ENCODE results near the gene TCF7L1.
"Not testable (repeated sequence)": the region's sequence is repeated elsewhere in the genome, so short reads cannot be mapped to it uniquely, and the experiment has no call there.

Gene TCF7L1

GRCh38 chr2:85185431-85185940, 52.3 kb downstream of the TCF7L1 start:
- FAIRE-seq, result no peak

DNA sequence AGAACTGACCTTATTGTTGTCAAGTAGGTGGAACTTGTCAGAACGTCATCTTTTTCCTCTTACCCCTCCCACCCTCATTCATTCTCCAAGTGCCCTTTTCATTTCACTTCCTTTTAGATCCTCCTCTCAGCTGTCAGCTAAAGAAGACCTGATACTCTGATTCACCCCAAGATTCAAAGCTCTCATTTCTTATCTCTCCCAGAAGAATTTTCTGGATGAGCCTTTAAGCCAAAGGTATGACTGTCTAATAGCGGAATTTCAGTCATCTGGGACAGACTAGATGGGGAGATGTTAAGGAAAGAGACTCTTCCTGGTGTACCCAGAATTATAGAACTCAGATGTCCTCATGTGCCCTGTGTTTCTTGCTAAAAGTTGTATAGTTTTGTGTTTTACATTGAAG, 53.9 kb downstream of the TCF7L1 start:
- no peak for FAIRE-seq

- FAIRE-seq, result no peak
These were observed 55.7 kb downstream of the TCF7L1 start for GRCh38 chr2:85188852-85189251.

DNA sequence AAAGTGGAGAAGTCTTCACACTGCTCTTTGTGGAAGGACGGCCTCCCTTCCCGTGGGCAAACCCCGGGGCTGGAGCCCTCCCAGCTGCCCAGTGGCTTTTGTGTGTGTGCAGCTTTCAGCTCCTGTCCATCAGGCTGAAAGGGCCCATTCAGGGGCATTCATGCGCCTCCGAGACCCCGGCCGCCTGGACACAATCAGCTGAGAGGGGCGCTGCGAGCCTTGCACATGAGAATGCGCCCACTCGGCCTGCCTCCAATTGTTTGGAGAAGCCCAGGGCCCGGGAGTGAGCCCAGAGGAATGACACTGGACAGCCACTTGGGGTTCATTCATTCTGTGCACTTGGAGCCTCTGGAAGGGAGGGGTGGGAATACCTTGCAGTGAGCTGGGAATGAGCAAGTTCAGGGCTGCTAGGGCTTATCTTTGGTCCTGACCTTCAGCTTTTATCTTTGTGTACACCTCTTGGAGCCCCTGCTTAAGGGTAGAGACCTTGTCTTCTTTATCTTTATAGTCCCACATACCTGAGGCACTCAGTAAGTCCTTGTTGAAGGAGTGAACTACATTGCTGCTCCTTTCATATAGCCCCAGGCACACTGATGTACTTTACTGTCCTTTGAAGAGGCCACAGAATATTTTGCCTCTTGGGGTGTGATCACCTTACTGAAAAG, 56.5 kb downstream of the TCF7L1 start:
- FAIRE-seq, result no peak

GRCh38 chr2:85191157-85191556, 58.0 kb downstream of the TCF7L1 start:
- FAIRE-seq, result no peak

GRCh38 chr2:85194780-85195480, 61.7 kb downstream of the TCF7L1 start:
- FAIRE-seq, result no peak

- no peak for FAIRE-seq
These were observed 62.8 kb downstream of the TCF7L1 start for GRCh38 chr2:85195956-85196355.

DNA sequence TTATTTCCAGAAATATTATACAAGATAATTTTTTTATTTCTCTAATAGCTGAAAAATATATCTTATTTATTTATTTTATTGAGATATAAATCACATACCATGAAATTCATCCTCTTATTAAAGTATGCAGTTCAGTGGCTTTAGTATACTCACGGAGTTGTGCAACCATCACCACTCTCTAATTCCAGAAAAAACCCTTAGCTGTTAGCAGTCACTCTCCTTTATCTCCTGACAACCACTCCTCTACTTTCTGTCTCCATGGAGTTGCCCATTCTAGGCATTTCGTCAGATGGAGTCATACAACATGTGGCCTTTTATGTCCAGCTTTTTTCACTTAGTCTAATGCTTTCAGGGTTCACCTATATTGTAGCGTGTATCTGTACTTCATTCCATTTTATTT, 66.5 kb downstream of the TCF7L1 start:
- no peak for FAIRE-seq

DNA sequence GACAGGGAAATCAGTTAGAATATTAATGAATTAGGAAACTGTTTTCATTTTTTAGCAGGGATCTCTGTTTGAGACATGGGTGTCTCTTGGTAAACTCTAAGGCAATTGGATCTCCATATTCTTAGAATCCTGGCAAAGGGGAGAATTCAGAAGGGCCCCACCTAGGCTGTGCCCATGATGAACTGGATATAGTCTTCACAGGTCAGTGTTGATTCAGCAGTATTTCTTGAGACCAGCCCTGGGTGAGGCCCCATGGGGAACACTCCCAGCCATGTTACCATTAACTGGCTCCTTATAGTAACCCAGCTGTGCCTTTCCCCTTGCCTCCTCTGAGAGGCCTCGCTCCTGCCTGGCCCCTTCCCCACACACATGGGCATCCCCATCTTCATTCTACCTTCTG, 76.7 kb downstream of the TCF7L1 start:
- FAIRE-seq, result no peak

- no peak for FAIRE-seq
These were observed 77.3 kb downstream of the TCF7L1 start for GRCh38 chr2:85210511-85210910.

GRCh38 chr2:85211606-85212005, 78.4 kb downstream of the TCF7L1 start:
- not testable (repeated sequence) for FAIRE-seq

DNA sequence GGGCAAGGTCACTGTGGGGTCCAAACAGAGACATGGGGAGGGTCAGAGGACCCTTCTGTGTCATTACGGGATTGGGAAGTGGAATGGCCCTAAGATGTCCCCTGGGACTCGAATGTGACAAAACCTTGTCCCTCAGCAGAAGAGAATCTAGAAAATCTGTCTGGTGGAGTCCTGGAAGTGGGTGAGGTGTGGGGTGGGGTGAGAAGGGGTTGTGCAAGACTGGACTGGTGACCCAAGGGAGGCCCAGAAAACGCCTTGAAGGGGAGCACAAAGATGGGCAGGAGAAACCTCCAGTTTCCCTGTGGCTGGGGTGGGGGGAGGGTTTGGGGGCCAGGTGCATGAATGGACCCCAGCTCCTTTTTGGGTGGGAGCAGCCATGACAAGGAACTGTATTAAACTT, 79.6 kb downstream of the TCF7L1 start:
- no peak for FAIRE-seq

- FAIRE-seq, result no peak
These were observed 80.2 kb downstream of the TCF7L1 start for GRCh38 chr2:85213404-85213803.

DNA sequence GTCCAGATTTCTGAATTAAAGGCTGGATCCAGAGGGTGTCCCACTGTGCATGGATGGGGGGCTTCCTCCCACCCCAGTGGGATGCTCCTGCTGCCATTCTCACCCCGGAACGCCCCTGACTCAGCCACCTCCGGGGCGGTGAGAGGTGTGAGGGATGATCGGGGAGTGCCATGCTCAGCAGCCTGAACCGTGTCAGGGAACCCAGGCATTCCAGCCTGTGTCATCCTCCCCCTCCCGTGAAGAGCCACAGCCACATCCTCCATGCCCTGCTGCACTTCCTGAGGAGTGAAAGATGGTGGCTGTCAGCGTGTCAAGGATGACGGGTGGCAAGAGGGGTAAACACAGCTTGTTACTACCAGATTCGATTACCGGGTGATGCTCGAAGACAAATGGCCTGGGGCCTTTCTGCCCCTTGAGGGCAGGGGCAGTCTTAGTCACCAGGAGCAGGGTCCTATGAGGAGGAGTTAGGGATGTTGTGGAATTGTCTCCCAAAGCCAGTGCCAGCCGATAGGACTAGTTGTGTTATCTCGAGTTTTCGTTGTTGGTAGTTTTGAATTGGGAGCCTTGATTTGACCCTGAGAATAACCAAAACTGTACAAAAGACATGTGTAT, 80.8 kb downstream of the TCF7L1 start:
- no peak for FAIRE-seq

DNA sequence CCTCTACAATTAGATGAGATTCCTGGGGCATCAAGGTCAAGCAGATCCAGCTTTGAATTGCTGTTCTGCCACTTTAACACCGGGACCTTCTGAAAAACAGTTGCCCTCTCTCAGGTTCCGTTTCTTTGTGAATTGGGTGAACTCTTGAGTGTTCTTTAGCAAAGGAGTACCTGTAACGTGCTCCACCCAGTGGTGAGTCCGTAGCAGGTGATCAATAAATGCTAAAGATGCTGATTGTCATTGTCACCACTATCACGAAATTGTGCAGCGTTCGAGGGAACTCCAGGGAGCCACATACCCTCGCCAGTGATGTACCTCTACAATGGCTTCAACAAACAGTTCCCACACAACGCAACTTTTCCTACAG, 81.9 kb downstream of the TCF7L1 start:
- no peak for FAIRE-seq

DNA sequence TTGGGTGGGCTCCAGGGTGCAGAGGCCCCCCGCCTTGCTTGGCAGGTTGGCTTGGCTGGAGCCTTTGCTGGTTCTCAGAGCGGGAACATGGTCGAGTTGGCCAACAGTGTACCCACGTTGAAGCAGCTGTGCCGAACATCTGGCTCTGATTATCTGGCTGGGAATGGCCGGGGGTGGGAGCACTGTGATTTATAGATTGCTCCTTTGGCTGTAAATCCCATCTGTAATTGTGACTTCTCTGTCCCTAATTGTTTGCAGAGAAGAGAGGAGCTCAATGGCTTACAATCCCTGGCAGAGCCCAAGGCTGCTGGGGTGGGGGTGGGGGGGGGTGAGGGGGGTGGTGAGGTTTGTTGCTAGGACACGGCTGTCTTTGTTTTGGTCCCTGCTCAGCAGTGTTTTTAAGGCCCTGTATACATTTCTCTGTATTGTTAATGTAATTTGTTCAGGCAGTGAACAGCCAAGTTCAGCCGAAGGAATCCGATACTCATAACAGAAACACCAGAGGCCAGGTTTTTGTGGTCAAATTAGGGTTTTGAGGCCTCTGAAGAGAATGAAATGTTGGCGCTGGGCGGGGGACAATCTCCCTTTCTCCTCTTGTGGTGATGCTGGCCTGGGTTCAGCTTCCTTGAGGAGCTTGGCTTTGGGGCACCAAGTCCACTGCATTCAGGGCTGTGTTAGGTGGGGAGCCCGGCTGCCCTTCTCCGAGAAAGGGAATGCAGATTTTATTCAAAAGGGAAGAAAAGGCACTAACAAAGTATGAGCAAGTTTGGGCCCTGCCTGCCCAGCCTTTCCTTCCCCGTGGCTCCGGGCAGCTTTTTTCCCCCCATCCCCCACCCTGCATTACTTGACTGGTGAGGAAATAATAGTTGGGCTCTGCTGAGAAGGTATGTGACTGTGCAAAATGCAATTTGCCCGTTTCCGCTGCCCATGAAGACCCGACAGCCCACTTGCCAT, 82.5 kb downstream of the TCF7L1 start:
- no peak for FAIRE-seq

DNA sequence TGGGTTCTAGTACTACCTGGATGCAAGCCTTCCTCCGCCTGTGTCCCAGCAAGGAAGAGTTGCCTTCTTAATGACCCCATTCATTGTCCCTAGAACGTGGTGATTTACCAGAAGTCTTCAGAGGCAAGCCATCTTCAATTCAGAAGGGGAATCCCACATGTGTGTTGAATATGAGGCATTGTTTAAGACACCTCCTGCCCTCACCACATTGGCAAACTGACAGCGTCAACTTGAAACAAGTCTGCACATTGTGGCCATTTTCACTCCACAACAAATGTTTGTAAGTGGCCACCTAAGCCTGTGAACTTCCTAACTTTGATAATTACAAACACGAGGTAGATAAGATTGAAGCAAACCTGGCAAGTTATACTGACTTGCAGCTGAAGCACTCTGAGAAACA, 83.7 kb downstream of the TCF7L1 start:
- no peak for FAIRE-seq

- FAIRE-seq, result no peak
These were observed 88.0 kb downstream of the TCF7L1 start for GRCh38 chr2:85221067-85221691.

GRCh38 chr2:85222792-85223191, 89.6 kb downstream of the TCF7L1 start:
- no peak for FAIRE-seq

- FAIRE-seq, result no peak
These were observed 93.6 kb downstream of the TCF7L1 start for GRCh38 chr2:85226783-85227182.

- no peak for FAIRE-seq
These were observed 97.7 kb downstream of the TCF7L1 start for GRCh38 chr2:85230679-85231467.

- FAIRE-seq, result no peak
These were observed 98.2 kb downstream of the TCF7L1 start for GRCh38 chr2:85231468-85231805.

All from islet of Langerhans (tissue), 1 donor.